Measurements from ENCODE around the gene CERS3. TPM values are rescaled to one million over a fixed set of nuclear protein-coding genes. Genes with fewer than 3 reads are reported as not detected.

Gene CERS3
- polyA plus RNA-seq, 1 experiment, result not detected

GRCh38 chr15:100464256-100464655 is 64.5 kb downstream of the CERS3 start:
- Histone ChIP-seq H3K27me3 (ENCODE audit: control insufficient read depth, insufficient read depth, low read length) (no peaks in the 10 kb centered on the region), H3K36me3 (ENCODE audit: control insufficient read depth, insufficient read depth, low read length) (no peaks in the 10 kb centered on the region), H3K4me3 (ENCODE audit: low read depth, low read length) (no peak overlapping the region)
- POLR2A ChIA-PET, result no interaction called here
- CTCF ChIA-PET, result no interaction called here
- no peak for DNase-seq (ENCODE audit: low read depth)
- TF ChIP-seq CTCF (IDR thresholded peaks at IDR 0.05; ENCODE audit: insufficient read depth, low read depth, low read length), result no peak

GRCh38 chr15:100463515-100463914 is 65.2 kb downstream of the CERS3 start:
- DNase-seq (ENCODE audit: low read depth), result no peak
- Histone ChIP-seq H3K36me3 (ENCODE audit: control insufficient read depth, insufficient read depth, low read length) (no peaks in the 10 kb centered on the region), H3K27me3 (ENCODE audit: control insufficient read depth, insufficient read depth, low read length) (no peaks in the 10 kb centered on the region), H3K4me3 (ENCODE audit: low read depth, low read length) (no peak overlapping the region)
- TF ChIP-seq CTCF (IDR thresholded peaks at IDR 0.05; ENCODE audit: insufficient read depth, low read depth, low read length), result no peak
- CTCF ChIA-PET, result no interaction called here
- POLR2A ChIA-PET, result no interaction called here

GRCh38 chr15:100461049-100461448 is 67.7 kb downstream of the CERS3 start:
- CTCF ChIA-PET, result no interaction called here

GRCh38 chr15:100457201-100457600 is 71.5 kb downstream of the CERS3 start:
- ChIA-PET POLR2A (no interaction called here), CTCF (no interaction called here)
- Histone ChIP-seq H3K27me3 (ENCODE audit: control insufficient read depth, insufficient read depth, low read length) (no peaks in the 10 kb centered on the region), H3K36me3 (ENCODE audit: control insufficient read depth, insufficient read depth, low read length) (no peaks in the 10 kb centered on the region), H3K4me3 (ENCODE audit: low read depth, low read length) (no peak overlapping the region)
- TF ChIP-seq CTCF (IDR thresholded peaks at IDR 0.05; ENCODE audit: insufficient read depth, low read depth, low read length), result no peak
- no peak for DNase-seq (ENCODE audit: low read depth)

More at GRCh38 chr15:100461049-100461448, 67.7 kb downstream of the CERS3 start:
- TF ChIP-seq CTCF (IDR thresholded peaks at IDR 0.05; ENCODE audit: insufficient read depth, low read depth, low read length), result no peak
- no peak for DNase-seq (ENCODE audit: low read depth)
- no peaks in the 10 kb centered on the region for H3K27me3 ChIP-seq (ENCODE audit: control insufficient read depth, insufficient read depth, low read length)
- POLR2A ChIA-PET, result no interaction called here
- H3K4me3 ChIP-seq (ENCODE audit: low read depth, low read length), result no peak overlapping the region
- H3K36me3 ChIP-seq (ENCODE audit: control insufficient read depth, insufficient read depth, low read length), result no peaks in the 10 kb centered on the region

- Histone ChIP-seq H3K36me3 (ENCODE audit: control insufficient read depth, insufficient read depth, low read length) (no peaks in the 10 kb centered on the region), H3K27me3 (ENCODE audit: control insufficient read depth, insufficient read depth, low read length) (no peaks in the 10 kb centered on the region), H3K4me3 (ENCODE audit: low read depth, low read length) (no peak overlapping the region)
- no peak for TF ChIP-seq CTCF (IDR thresholded peaks at IDR 0.05; ENCODE audit: insufficient read depth, low read depth, low read length)
- POLR2A ChIA-PET, result no interaction called here
- CTCF ChIA-PET, result no interaction called here
- DNase-seq (ENCODE audit: low read depth), result no peak
These were observed 74.6 kb downstream of the CERS3 start for GRCh38 chr15:100454148-100454547.

Measured in BJ (cell line).